HG02759 (cell line): ENCODE results near the gene SPAG9.

Source experiments
- ATAC-seq: cut with Tn5 transposase; IDR thresholded peaks from one replicate; pipeline ENCODE4 v1.9.1; 2021; ENCODE audit warnings: mild to moderate bottlenecking, moderate library complexity; ENCODE audit not compliant: unreplicated experiment

The SPAG9 gene

DNA sequence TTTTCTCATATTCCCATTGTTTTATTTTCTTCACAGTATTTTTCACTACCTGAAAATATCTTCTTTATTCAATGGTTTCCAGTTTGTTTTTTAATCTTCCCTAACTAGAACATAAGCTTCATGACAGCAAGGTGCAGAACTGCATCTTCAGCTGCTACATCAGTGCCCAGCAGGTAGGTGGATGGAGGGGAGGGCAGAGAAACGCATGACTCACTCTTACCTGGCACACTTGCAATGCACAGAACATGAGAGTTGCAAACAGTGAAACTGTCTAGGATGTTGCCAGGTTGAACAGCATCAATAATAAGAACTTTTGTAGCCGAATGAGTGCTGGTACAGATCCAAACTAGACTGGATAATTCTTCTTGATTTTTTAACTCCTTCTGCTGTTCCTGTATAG lies 127.1 kb downstream of the SPAG9 start:
- ATAC-seq = no peak

DNA sequence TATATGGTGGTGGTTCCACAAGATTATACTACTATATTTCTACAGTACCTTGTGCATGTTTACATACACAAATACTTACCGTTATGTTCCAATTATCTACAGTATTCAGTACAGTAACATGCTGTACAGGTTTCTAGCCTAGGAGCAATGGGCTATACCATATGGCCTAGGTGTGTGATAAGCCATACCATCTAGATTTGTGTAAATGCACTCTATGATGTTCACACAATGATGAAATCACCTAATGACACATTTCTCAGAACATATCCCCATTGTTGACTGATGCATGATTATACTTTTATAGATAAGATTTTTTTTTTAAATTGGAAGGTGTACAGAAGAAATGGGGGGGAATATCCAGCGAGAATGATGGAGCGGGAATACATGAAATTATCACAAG lies 131.5 kb downstream of the SPAG9 start:
- no peak for ATAC-seq

DNA sequence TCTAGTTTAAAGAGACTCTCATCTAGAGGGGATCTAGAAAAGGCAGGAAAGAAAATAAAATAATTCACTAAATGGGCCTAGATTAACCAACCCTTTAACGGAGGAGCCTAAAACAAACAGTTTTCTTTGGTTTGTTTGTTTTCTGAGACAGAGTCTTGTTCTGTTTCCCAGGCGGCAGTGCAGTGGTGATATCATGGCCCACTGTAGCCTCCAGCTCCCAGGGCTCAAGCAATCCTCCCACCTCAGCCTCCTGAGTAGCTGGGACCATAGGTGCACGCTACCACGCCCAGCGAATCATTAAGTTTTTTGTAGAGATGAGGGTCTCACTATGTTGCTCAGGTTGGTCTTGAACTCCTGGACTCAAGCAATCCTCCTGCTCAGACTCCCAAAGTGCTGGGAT lies 132.2 kb downstream of the SPAG9 start:
- no peak for ATAC-seq

DNA sequence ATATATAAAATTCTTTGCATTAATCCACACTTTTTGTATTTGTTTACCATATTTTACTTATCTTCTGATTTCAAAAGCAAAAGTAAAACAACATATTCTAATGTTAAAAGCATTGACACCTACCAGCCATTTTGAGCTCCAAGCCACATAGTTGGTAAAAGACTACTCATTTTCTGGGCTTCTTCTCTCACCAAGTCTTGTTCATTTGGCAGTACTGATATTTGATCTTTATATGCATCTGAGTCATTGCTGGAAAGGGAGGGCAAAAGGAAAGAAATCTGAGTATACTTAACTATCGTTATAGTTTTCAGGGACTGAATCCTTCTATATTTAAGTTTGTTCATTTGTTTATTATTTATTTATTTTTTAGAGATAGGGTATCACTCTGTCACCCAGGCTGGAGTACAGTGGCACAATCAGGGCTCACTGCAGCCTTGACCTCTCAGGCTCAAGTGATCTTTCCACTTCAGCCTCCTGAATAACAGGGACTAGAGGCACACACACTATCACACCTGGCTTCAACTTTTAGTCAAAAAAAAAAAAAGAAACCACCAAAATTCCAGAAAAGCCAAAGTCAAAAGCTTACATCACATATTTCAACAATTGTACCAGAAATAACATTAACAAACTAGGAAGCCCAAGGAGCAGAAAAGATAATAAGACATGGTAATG lies 133.5 kb downstream of the SPAG9 start:
- no peak for ATAC-seq

DNA sequence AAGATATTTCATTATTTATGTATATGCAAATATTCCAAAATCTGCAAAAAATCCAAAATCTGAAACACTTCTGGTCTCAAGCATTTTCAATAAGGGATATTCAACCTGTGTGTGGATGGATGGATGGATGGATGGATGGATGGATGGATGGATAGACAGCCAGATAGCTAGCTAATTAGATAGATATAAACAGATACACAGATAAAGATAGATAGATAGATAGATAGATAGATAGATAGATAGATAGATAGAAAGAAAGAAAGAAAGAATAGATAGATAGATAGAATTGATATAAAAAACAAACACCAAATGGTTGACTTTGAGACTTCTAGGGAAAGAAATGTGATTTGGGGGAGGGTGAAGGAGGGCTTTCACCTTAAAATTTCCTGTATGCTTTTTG lies 139.4 kb downstream of the SPAG9 start:
- no peak for ATAC-seq

DNA sequence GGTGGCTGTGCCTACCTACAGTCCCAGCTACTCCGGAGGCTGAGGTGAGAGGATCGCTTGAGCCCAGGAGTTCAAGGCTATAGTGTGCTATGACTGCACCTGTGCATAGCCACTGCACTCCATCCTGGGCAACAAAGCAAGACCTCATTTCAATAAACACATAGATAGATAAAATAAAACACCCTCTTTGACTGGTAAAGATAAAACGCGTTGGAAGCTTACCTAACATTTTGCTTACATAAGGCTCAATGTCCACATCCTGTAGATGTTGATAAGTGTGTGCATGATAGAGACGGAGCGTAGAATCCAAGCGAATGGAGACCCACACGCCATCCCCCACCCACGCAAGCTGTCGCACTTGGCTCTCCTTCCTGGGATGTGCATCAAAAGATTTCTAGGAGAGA lies 141.1 kb downstream of the SPAG9 start:
- ATAC-seq = no peak

DNA sequence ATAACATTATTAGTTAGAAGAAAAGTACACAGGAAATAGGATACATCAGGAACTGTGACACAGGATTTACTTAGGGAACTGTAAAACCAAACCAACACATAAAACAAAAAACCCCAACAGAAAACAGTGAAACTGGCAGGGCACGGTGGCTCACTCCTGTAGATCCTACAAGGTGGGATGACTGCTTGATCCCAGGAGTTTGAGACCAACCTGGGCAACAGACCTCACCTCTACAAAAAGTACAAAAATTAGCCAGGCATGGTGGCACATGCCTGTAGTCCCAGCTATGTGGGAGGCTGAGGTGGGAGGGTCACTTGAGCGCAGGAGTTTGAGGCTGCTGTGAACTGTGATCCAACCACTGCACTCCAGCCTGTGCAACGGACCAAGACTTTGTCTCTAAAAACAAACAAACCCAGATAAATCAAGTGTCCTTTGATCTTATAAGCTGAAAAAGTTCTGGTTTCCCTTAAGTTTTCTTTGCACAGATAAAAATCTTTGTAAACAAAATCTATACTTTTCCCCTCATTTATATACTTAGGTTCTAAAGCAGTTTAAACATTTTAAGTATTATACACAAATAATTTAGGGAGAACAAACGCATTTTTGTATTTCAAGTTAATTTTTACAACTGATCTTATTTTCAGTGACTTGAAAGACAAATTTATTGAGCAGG lies 143.0 kb downstream of the SPAG9 start:
- ATAC-seq = no peak

DNA sequence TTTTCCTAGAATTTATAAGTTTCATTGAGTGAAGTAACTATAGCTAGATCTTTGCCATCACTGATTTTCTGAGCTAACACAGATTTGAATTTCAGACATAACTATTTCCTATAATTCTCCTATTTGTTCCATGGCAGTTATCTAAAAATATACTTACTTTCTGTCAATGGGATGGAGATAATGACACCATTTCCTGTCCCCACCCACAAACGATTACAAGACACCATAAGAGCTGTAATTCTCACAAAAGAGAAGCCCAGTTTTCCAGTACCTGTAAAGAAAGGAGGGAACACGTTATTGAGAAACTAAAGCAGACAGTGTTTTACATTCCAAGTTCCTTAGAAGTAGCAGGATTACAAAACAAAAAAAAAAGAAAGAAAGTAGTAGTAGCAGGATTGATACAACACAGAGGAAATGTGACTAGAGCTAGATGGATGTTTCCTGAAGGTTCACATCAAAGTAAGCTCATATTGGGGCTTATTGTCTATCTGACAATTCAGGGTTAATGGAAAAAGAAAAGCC lies 143.7 kb downstream of the SPAG9 start:
- ATAC-seq = no peak

DNA sequence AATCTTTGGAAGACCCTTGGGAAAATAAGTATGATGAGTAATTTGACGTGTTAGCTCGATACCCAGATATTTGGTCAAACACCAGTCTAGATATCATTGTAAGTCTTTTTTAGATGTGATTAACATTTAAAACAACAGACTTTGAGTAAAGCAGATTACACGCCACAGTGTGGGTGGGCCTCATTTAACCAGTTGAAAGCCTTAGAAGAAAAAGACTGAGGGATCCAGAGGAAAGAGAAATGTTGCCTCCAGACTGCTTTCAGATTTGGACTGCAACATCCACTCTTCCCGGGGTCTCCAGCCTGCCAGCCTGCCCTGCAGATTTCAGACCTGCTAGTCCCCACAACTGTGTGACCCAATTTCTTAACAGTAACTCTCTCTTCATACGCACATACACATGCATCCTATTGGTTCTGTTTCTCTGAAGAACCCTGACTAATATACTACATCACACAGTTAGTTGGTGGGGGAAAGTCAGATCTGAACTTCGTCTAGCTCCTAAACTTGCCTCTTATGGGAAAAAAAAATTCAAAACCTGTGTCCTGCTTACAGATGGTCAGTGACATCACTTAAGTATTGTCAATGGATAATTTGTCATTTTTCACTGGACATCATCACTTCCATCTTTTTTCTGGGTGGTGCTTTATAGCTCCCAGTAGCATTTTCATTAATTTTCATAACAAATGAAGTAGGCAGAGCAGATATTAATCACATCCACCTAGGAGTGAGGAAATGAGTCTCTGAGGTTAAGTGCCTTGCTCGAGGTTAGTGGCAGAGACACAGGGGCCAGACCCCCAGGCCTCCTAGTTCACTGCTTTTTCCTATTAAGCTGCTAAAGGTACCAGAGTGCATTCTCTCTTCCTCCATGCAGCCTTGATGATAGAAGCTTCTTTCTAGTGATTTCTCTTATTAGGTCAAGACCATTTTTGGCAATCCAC lies 146.8 kb downstream of the SPAG9 start:
- ATAC-seq = no peak

DNA sequence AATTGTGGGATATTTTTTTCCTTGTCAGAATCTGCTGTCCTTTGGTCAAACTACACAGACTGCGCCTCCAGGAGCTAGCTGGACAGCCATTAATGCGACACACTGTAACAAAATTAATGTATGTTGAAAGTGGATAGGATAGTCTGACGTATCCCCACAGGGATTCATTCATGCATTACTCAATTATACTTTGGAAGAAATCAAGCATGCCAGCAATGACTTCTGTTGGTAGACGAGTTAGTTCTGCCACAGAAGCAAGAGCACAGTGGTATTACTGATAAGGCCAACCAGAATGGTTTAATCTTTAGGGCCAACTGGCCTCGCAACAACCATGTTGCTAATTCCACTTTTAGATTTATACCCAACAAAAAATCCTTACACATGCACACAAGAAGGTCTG lies 148.1 kb downstream of the SPAG9 start:
- ATAC-seq = no peak

DNA sequence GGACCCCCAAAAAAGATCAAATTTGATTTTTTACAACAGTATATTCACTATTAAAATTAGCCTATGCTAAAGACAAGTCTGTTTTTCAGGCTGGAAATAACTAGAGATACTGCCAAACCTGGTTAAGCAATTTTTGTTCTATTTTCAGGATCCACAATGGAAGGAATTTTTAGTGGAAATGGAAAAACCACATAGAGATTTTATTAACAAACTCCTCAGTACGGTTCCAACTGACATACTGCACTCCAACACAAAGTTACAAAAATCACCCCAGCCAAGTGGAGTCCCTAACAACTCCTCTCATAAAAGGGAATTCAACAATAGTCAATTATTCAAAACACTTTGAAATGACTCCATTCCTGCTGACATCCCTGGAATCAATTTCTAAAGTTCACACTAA lies 152.9 kb downstream of the SPAG9 start:
- ATAC-seq = no peak

DNA sequence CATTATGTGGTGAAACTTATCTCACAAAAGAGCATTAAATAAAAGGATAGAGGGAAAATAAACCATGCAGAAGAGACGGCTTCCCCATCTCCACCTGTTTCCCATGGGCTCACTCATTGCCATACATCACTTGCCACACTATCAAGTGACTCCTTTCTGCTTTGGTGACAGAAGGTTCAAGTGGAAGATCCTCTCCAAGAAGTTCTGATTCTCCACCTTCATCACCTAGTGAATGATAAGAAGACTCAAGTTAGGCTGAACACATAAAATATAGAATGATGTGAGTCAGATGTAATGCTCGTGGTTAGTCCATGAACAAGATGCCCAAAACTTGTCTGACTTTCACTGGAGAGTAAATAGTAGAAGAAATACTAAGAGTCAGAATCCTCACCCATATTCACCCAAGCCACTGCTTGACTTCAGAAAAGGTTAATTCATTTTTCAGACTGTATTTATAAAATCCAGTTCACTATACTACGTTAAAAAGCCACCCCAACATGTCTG lies 154.5 kb downstream of the SPAG9 start:
- no peak for ATAC-seq

DNA sequence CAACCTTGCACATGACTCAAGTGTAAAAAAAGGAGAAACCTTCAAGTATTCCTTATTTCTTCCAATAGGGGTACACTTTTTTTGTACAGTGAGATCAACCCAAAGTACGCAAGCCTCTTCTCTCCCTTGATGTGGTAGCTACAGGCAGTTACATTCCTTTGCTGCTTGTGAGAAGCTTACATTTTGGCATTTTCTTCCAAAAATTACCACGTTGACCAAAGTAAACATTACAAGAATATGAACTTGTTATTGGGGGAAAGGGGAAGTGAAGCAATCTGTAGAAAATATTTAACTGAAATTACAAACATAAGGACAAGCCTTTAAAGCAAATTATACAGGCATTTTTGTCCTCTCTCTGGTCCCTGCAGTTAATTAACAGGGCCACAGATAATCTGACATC lies 157.5 kb downstream of the SPAG9 start:
- ATAC-seq = no peak

DNA sequence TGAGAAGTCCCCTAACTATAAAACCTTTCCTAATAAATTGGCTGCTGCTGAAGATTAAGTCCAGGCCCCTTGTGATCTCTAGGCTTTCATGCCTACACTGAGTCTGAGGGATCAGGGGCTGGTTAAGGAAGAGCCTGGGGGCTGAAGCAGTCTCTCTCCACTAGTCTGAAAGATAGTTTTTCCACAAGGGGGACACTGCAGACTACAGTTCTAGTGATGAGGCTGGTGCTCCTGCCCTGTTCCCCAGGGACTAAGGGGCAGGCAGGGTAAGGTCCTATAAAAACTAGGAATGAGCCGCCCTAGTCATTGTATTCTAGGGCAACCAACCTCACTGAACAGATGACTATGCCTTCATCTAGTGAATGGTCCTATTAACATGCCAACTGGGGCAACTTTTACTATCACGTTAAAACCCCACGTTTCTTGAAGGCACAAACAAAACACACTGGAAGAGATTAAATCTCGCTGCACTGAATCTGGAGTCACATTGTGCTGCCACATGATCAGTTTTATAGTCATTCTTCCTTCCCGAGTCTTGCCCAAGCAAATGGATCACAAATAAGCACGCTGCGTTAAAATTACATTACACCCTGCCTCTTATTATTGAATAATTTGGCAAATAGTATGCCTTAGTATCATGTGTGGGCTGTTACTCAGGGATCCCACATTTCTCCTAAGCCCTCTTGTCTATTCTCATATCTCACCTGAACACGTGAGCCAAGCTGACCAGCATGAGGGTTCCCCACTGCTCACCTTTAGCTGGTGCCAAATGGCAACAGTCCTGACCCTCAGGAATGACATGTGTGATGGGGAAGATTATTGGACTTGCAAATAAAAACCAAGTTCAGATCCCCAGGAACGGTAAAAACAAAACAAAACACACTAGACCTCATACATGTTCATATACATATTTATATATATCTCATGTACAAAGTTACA lies 159.1 kb downstream of the SPAG9 start:
- ATAC-seq = no peak

DNA sequence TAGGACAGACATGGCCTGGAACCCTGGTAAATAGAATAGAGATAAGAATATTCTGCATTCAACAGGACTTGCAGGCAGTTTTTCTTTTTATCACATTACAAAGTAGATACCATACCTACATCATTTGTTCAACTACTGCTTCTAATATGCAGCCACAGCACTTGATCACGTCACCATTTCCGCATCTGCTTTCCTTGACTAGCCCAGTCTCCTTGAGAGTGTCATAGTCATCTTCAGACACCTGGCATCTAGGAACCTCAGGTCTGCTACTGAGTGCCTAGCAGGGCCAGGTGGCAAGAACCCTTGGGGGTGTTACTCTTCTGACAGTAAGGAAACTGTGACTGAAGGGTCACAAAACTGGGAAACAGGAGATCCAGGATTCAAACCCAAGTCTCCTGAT lies 161.3 kb downstream of the SPAG9 start:
- no peak for ATAC-seq

DNA sequence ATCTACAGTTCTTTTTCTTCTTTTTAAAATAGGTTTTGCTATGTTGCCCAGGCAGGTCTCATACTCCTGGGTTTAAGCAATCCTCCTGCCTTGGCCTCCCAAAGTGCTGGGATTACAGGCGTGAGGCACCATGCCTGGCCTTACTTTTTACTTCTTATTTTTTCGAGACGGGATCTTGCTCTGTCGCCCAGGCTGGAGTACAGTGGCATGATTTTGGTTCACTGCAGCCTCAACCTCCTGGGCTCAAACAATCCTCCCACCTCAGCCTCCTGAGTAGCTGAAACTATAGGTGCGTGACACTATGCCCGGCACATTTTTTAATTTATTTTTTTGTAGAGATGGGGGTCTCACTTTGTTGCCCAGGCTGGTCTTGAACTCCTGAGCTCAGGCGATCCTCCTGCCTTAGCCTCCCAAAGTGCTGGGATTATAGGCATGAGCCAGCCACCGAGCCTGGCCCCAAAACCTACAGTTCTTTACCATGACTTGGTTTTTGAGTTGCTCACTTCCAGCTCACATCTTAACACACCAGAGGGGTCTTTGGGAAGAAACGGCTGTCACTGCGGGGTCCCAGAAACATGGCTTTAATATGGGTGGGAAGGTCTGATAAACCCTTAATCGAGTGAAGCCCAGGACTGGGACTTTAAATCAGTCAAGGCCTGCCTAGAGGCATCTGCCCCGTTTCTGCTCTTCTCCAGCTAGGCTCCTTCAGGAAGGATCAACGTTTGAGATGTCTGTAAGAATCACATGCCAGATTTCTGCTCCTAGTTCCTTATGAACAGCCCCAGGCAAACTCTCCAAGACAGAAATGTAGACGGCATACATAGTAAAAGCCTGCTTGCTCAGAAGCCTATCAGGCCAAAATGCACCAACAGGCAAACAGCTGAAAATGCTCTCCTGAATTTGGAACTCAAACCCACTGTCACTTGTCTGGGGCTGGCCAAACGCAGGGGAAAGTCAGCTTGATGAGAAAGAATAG lies 162.8 kb downstream of the SPAG9 start:
- no peak for ATAC-seq

DNA sequence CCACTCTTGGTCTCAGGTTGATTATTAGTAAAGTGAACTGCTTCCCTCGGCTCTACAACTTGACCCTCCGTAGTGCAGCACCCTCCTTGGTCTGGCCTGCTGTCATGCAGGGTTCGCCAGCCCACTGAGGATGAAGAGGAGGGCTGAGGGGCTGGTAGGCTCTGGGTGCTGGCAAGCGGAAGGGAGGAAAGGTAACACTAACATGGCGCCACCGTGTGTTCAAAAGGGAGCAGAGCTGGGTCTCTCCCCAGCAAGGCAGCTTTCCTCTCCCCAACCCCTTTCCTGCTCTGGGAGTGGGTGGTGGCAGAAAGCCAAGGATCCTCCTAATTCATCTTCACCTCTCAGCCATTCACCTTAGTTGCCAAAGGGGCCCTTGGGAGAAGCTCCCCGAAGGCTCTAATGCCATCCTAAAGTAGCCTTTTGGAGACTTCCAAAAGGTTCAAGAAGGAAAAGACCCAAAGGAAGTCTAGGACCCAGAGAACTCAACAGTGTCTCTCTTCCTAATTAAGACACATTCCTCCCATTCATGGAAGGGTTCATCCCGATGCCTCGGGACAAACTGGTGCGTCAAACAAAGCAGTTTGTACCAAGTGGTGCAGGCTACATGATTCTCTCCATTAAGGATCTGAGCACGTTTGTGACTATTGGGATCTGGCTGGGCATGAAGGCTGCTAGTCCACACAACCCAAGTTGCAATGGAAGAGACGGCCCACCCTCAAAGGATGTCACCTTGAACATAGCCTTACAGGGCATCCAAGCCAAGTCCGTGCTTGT lies 163.7 kb downstream of the SPAG9 start:
- ATAC-seq = no peak

DNA sequence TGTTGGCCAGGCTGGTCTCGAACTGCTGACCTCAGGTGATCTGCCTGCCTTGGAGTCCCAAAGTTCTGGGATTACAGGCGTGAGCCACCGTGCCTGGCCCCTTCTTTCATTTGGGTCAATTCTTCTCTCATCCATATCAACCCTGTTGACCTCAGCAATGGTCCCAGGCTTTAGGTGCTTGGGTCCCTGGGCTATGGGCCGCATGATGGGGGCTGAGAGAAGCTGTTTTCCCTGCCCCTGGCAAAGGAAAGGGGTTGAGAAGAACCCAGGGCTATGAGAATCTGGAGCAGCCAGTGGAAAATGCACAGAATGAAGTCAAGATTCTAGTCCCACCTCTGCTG lies 164.3 kb downstream of the SPAG9 start:
- ATAC-seq = no peak
